ENCODE data around the gene SRC. TPM values are rescaled to one million over a fixed set of nuclear protein-coding genes. Genes with fewer than 3 reads are reported as not detected.

SRC gene
- polyA plus RNA-seq, 1 experiment, result 13.9 TPM

- H3K9me3 ChIP-seq (ENCODE audit: control insufficient read depth, insufficient read depth, low read length), result no peaks in the 10 kb centered on the region
- H3K27ac ChIP-seq (ENCODE audit: low read depth, low read length), result no peak overlapping the region
- CTCF ChIA-PET, result no interaction called here
- POLR2A ChIA-PET, result interaction anchor here (0.7 kb wide), 1 partner anchor 24 kb away, joined by 5 read pairs; no protein-coding TSS in a partner anchor
- peaks cover 82% of the 10 kb centered on the region for H3K27me3 ChIP-seq (ENCODE audit: control insufficient read depth, insufficient read depth, low read length)
- H3K4me3 ChIP-seq (ENCODE audit: low read depth, low read length), result no peak overlapping the region
- TF ChIP-seq, protein P1, sequence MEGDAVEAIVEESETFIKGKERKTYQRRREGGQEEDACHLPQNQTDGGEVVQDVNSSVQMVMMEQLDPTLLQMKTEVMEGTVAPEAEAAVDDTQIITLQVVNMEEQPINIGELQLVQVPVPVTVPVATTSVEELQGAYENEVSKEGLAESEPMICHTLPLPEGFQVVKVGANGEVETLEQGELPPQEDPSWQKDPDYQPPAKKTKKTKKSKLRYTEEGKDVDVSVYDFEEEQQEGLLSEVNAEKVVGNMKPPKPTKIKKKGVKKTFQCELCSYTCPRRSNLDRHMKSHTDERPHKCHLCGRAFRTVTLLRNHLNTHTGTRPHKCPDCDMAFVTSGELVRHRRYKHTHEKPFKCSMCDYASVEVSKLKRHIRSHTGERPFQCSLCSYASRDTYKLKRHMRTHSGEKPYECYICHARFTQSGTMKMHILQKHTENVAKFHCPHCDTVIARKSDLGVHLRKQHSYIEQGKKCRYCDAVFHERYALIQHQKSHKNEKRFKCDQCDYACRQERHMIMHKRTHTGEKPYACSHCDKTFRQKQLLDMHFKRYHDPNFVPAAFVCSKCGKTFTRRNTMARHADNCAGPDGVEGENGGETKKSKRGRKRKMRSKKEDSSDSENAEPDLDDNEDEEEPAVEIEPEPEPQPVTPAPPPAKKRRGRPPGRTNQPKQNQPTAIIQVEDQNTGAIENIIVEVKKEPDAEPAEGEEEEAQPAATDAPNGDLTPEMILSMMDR (IDR thresholded peaks at IDR 0.05; ENCODE audit: low read depth, low read length), result no peak
- DNase-seq (ENCODE audit: low read depth, low spot score), result no peak
Observed at GRCh38 chr20:37424062-37424851, 78.3 kb downstream of the SRC start.

GRCh38 chr20:37425103-37425625, 79.2 kb downstream of the SRC start:
- H3K27me3 ChIP-seq (ENCODE audit: control insufficient read depth, insufficient read depth, low read length), result peaks cover 80% of the 10 kb centered on the region
- ChIA-PET CTCF (no interaction called here), POLR2A (no interaction called here)
- H3K9me3 ChIP-seq (ENCODE audit: control insufficient read depth, insufficient read depth, low read length), result no peaks in the 10 kb centered on the region
- no peak for DNase-seq (ENCODE audit: low read depth, low spot score)
- no peak overlapping the region for H3K4me3 ChIP-seq (ENCODE audit: low read depth, low read length)
- TF ChIP-seq, protein P1 (IDR thresholded peaks at IDR 0.05; ENCODE audit: low read depth, low read length), result no peak
- no peak overlapping the region for H3K27ac ChIP-seq (ENCODE audit: low read depth, low read length)

GRCh38 chr20:37426106-37426505, 80.2 kb downstream of the SRC start:
- Histone ChIP-seq H3K4me3 (ENCODE audit: low read depth, low read length) (no peak overlapping the region), H3K27ac (ENCODE audit: low read depth, low read length) (no peak overlapping the region), H3K27me3 (ENCODE audit: control insufficient read depth, insufficient read depth, low read length) (peaks cover 72% of the 10 kb centered on the region), H3K9me3 (ENCODE audit: control insufficient read depth, insufficient read depth, low read length) (no peaks in the 10 kb centered on the region)
- TF ChIP-seq, protein P1 (IDR thresholded peaks at IDR 0.05; ENCODE audit: low read depth, low read length), result no peak
- DNase-seq (ENCODE audit: low read depth, low spot score), result no peak
- POLR2A ChIA-PET, result no interaction called here
- CTCF ChIA-PET, result no interaction called here

- H3K9me3 ChIP-seq (ENCODE audit: control insufficient read depth, insufficient read depth, low read length), result no peaks in the 10 kb centered on the region
- TF ChIP-seq, protein P1 (IDR thresholded peaks at IDR 0.05; ENCODE audit: low read depth, low read length), result no peak
- no peak overlapping the region for H3K27ac ChIP-seq (ENCODE audit: low read depth, low read length)
- CTCF ChIA-PET, result no interaction called here
- H3K4me3 ChIP-seq (ENCODE audit: low read depth, low read length), result no peak overlapping the region
- peaks cover 67% of the 10 kb centered on the region for H3K27me3 ChIP-seq (ENCODE audit: control insufficient read depth, insufficient read depth, low read length)
- POLR2A ChIA-PET, result no interaction called here
- no peak for DNase-seq (ENCODE audit: low read depth, low spot score)
Observed at GRCh38 chr20:37426978-37427377, 81.0 kb downstream of the SRC start.

GRCh38 chr20:37430044-37430443, 84.1 kb downstream of the SRC start:
- peaks cover 51% of the 10 kb centered on the region for H3K27me3 ChIP-seq (ENCODE audit: control insufficient read depth, insufficient read depth, low read length)
- DNase-seq (ENCODE audit: low read depth, low spot score), result no peak
- TF ChIP-seq, protein P1 (IDR thresholded peaks at IDR 0.05; ENCODE audit: low read depth, low read length), result no peak
- ChIA-PET CTCF (no interaction called here), POLR2A (no interaction called here)
- H3K4me3 ChIP-seq (ENCODE audit: low read depth, low read length), result no peak overlapping the region
- no peak overlapping the region for H3K27ac ChIP-seq (ENCODE audit: low read depth, low read length)
- H3K9me3 ChIP-seq (ENCODE audit: control insufficient read depth, insufficient read depth, low read length), result no peaks in the 10 kb centered on the region

All from AG04450 (cell line).